Duodenal mucosa (tissue), 2 donors: ENCODE results near the gene E2F3.

Experiments
- H3K27ac ChIP-seq: one replicate; pipeline ENCODE4 v1.7.0; 2013; ENCODE audit warnings: low read depth, low read length
- H3K27me3 ChIP-seq, 2 donors: one replicate each; pipeline ENCODE4 v1.7.0; 2013; ENCODE audit warnings: low read length in 2 of 2, control low read depth in 1 of 2; ENCODE audit not compliant: insufficient read depth in 2 of 2, control insufficient read depth in 1 of 2
- H3K36me3 ChIP-seq, 2 donors: one replicate each; pipeline ENCODE4 v1.7.0; 2013; ENCODE audit warnings: low read length in 2 of 2, control low read depth in 1 of 2; ENCODE audit not compliant: insufficient read depth in 2 of 2, control insufficient read depth in 1 of 2
- H3K4me1 ChIP-seq, 2 donors: one replicate each; pipeline ENCODE4 v1.7.0; 2013; ENCODE audit warnings: low read length in 2 of 2, control low read depth in 1 of 2; ENCODE audit not compliant: insufficient read depth in 2 of 2, control insufficient read depth in 1 of 2
- H3K4me3 ChIP-seq, 2 donors: one replicate each; pipeline ENCODE4 v1.7.0; 2013; ENCODE audit warnings: low read length in 2 of 2, low read depth in 1 of 2
- H3K9ac ChIP-seq, 2 donors: one replicate each; pipeline ENCODE4 v1.7.0; 2013; ENCODE audit warnings: low read length in 2 of 2, low read depth in 1 of 2
- H3K9me3 ChIP-seq, 2 donors: one replicate each; pipeline ENCODE4 v1.7.0; 2013; ENCODE audit warnings: low read length in 2 of 2, control low read depth in 1 of 2; ENCODE audit not compliant: control insufficient read depth in 1 of 2

E2F3 gene

DNA sequence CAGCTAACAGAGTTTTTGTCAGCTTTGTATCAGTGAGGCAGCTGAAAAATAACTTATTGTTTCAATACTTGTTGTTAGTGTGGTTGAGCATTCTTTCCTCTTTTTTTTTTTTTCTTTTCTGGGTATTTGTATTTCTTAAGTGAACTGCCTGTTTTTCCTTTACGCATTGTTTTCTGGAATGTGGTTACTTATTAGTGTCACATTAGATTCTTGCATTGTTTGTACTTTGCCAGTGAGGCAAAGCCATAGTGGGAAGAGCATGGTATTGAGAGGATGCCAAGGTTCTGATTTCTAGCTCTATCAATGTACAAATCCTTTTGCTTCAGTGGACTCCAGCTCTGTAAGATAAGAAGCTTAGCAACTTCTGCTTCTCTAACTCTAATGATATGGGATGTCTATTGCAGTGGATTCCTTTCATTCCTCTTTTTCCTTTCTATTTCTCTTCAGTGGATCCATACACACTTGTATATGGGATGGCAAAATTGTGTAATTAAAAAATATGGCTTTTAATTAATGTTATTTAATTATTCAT is 136.5 kb downstream of the E2F3 start:
- H3K27me3 ChIP-seq = no peaks in the 10 kb centered on the region
- H3K9ac ChIP-seq = no peak overlapping the region
- no peaks in the 10 kb centered on the region for H3K9me3 ChIP-seq
- H3K4me1 ChIP-seq = peaks cover 10 to 12% of the 10 kb centered on the region in 2 donors
- H3K27ac ChIP-seq = no peak overlapping the region
- H3K36me3 ChIP-seq = peaks cover 4 to 6% of the 10 kb centered on the region in 2 donors
- H3K4me3 ChIP-seq = no peak overlapping the region

DNA sequence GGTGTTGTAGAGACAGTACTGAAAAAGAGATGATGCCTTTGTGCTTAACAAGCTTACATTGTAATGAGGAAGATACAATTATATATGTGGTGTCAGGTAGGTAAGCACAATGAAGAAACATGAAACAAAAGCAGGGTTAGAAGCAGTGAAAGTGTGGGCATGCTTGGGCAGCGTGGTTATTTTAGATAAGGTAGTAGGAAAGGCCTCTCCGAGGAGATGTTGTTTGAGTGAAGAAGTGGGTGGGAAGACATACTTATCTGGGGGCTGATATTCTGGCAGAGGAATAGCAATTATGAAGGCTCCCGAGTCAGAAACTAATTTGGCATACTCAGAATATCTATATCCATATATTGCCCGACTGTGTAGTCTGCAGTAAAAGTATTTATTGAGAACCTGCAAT is 137.2 kb downstream of the E2F3 start:
- no peaks in the 10 kb centered on the region for H3K27me3 ChIP-seq
- peaks cover 10 to 12% of the 10 kb centered on the region in 2 donors for H3K4me1 ChIP-seq
- peaks cover 4 to 6% of the 10 kb centered on the region in 2 donors for H3K36me3 ChIP-seq
- no peak overlapping the region for H3K9ac ChIP-seq
- no peaks in the 10 kb centered on the region for H3K9me3 ChIP-seq
- H3K27ac ChIP-seq = no peak overlapping the region
- no peak overlapping the region for H3K4me3 ChIP-seq

DNA sequence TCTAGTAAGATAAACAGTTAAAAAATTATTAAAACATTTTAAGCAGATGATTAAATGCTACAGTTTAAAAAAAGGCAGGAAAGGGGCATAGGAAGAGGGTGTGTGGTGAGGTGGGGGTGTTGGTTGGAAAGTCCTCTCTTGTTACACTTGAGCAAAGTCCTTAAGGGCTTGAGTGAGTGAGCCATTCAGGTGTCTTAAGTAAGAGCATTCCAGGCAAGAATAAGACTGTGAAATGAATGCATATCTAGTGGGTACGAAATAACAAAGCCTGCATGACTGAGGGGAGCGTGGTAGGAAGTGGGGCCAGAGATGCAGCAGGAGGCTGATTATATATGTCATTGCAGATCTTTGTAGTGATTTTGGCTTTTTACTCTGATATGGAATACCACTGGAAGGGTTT is 137.7 kb downstream of the E2F3 start:
- Histone ChIP-seq H3K27ac (no peak overlapping the region), H3K4me1 (peaks cover 10 to 12% of the 10 kb centered on the region in 2 donors), H3K27me3 (no peaks in the 10 kb centered on the region), H3K4me3 (no peak overlapping the region), H3K9me3 (no peaks in the 10 kb centered on the region), H3K9ac (no peak overlapping the region), H3K36me3 (peaks cover 4 to 6% of the 10 kb centered on the region in 2 donors)

DNA sequence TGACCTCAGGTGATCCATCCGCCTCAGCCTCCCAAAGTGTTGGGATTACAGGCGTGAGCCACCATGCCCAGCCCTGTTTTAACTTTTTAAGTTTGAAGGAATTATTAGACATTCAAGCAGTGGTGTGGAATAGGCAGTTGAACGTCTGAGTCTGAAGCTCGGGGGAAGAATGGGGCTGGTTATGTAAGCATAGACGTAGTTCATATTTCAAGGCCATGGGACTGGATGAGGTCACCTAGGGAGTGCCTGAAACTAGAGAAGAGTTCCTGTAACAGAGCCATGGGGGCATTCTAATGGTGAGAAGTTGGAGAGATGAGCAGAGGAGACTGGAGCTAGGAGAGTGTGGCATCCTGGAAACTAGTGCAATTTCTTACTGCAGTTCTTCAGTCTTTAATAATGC is 139.0 kb downstream of the E2F3 start:
- Histone ChIP-seq H3K9ac (no peak overlapping the region), H3K4me3 (no peak overlapping the region), H3K4me1 (peaks cover 1 to 4% of the 10 kb centered on the region in 2 donors), H3K9me3 (no peaks in the 10 kb centered on the region), H3K36me3 (peaks cover 4 to 6% of the 10 kb centered on the region in 2 donors), H3K27me3 (no peaks in the 10 kb centered on the region), H3K27ac (no peak overlapping the region)

DNA sequence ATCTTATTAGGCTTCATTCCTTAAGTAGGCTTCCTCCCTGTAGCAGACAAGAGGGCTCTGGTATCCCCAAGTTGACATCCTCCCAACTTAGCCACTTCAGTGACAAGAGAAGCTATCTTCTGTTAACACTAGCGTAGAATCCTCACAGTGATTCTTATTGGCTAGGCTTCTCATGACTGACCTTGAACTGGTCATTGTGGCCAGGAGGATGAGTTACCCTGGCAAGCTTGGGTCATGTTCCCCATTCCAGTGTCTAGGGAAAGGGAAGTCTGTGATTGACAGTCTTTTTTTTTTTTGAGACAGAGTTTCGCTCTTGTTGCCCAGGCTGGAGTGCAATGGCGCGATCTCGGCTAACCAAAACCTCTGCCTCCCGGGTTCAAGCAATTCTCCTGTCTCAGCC is 139.7 kb downstream of the E2F3 start:
- H3K36me3 ChIP-seq = peaks cover 4 to 10% of the 10 kb centered on the region in 2 donors
- no peaks in the 10 kb centered on the region for H3K27me3 ChIP-seq
- H3K9ac ChIP-seq = no peak overlapping the region
- no peak overlapping the region for H3K27ac ChIP-seq
- no peaks in the 10 kb centered on the region for H3K9me3 ChIP-seq
- H3K4me1 ChIP-seq = no peaks in the 10 kb centered on the region
- H3K4me3 ChIP-seq = no peak overlapping the region

DNA sequence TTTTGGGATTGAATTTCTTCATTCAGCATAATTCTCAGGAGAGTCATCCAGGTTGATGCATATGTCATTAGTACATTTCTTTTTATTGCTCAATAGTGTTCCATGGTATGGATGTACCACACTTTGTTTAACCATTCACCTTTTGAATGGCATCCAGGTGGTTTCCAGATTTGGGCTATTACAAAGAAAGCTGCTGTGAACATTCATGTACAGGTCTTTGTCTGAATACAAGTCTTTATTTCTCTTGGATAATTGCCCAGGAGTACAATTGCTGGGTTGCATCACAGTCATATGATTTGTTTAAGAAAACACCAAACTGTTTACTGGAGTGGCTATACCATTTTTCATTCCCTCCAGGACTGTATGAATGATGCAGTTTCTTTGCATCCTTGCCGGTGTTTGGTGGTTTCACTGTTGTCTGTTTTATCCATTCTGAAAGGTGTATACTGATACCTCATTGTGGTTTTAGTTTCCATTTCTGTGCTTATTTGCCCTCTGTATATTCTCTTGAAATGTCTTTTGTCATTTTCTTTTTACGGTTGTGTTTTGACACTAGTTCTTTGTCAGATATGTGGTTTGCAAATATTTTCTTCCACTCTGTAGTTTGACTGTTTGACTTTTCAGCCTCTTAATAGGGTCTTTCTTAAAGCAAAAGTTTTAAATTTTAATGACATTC is 141.4 kb downstream of the E2F3 start:
- no peaks in the 10 kb centered on the region for H3K4me1 ChIP-seq
- no peak overlapping the region for H3K27ac ChIP-seq
- no peak overlapping the region for H3K4me3 ChIP-seq
- no peaks in the 10 kb centered on the region for H3K9me3 ChIP-seq
- H3K36me3 ChIP-seq = peaks cover 4 to 14% of the 10 kb centered on the region in 2 donors
- no peaks in the 10 kb centered on the region for H3K27me3 ChIP-seq
- no peak overlapping the region for H3K9ac ChIP-seq
